Naive thymus-derived CD4-positive, alpha-beta T cell (primary cell): Measurements from ENCODE around the gene WNT3A. TPM values are rescaled to one million over a fixed set of nuclear protein-coding genes. Genes with fewer than 3 reads are reported as not detected.
A peak's percentile ranks its signal among the peaks of the same experiment; 100 is the strongest.

Experiments used
- ATAC-seq: fragments of 150-1000 bp; cut with Tn5 transposase; 2 replicates; pipeline ENCODE4 v1.10.0; 2021; ENCODE audit warnings: mild to moderate bottlenecking, moderate library complexity
- CTCF ChIA-PET: fragments of 350-600 bp; sonication (Branson Sonifier 250); formaldehyde crosslinking; loops from one replicate; lab custom pipeline; 2021; ENCODE audit warnings: antibody characterized with exemption; lab: Charles Lee
- POLR2A ChIA-PET: fragments of 350-600 bp; sonication (Branson Sonifier 250); formaldehyde crosslinking; loops from one replicate; lab custom pipeline; 2021; ENCODE audit warnings: antibody characterized with exemption, inconsistent platforms; lab: Charles Lee
- DNase-seq, 9 donors: peaks; one replicate each; pipeline versions ENCODE4 v3.0.0 to v3.0.0-alpha.2; 2020 to 2022; ENCODE audit warnings: mixed read lengths in 1 of 9
- H3K27ac ChIP-seq: one replicate; pipeline ENCODE4 v1.7.0; 2013; ENCODE audit warnings: mild to moderate bottlenecking, low read depth, low read length, moderate library complexity
- H3K27me3 ChIP-seq, 2 donors: one replicate each; pipeline ENCODE4 v1.7.0; 2013; ENCODE audit warnings: low read length in 2 of 2, mild to moderate bottlenecking in 2 of 2, moderate library complexity in 2 of 2; ENCODE audit not compliant: control insufficient read depth in 2 of 2, insufficient read depth in 2 of 2
- H3K36me3 ChIP-seq, 3 experiments: 1 replicate in 2 of 3; 2 replicates in 1 of 3; pipeline ENCODE4 v1.7.0; 2013; ENCODE audit warnings: low read length in 3 of 3, mild to moderate bottlenecking in 3 of 3, moderate library complexity in 1 of 3; ENCODE audit not compliant: insufficient read depth in 3 of 3, control insufficient read depth in 2 of 3
- H3K4me1 ChIP-seq, 2 donors: one replicate each; pipeline ENCODE4 v1.7.0; 2013; ENCODE audit warnings: low read length in 2 of 2, mild to moderate bottlenecking in 2 of 2, moderate library complexity in 1 of 2; ENCODE audit not compliant: control insufficient read depth in 2 of 2, insufficient read depth in 2 of 2
- H3K4me3 ChIP-seq: 2 replicates; pipeline ENCODE4 v1.7.0; 2013; ENCODE audit warnings: mild to moderate bottlenecking, low read length
- H3K9me3 ChIP-seq, 3 experiments: 1 replicate in 2 of 3; 2 replicates in 1 of 3; pipeline ENCODE4 v1.7.0; 2013; ENCODE audit warnings: low read length in 3 of 3; ENCODE audit not compliant: control insufficient read depth in 2 of 3
- H3K27ac Mint-ChIP-seq, 9 donors: one replicate each; pipeline ENCODE4 v1.8.0; 2020 to 2022; ENCODE audit warnings: mixed read lengths in 9 of 9, mild to moderate bottlenecking in 8 of 9, moderate library complexity in 5 of 9, inconsistent platforms in 2 of 9
- H3K27me3 Mint-ChIP-seq, 5 donors: one replicate each; pipeline ENCODE4 v1.8.0; 2021 to 2022; ENCODE audit warnings: mixed read lengths in 5 of 5, mild to moderate bottlenecking in 1 of 5
- H3K36me3 Mint-ChIP-seq, 5 donors: one replicate each; pipeline ENCODE4 v1.8.0; 2020 to 2022; ENCODE audit warnings: mixed read lengths in 5 of 5, mild to moderate bottlenecking in 3 of 5, inconsistent platforms in 1 of 5
- H3K4me1 Mint-ChIP-seq, 7 donors: one replicate each; pipeline ENCODE4 v1.8.0; 2020 to 2022; ENCODE audit warnings: mixed read lengths in 7 of 7, mild to moderate bottlenecking in 3 of 7, inconsistent platforms in 1 of 7
- H3K4me3 Mint-ChIP-seq, 10 donors: one replicate each; pipeline ENCODE4 v1.8.0; 2020 to 2022; ENCODE audit warnings: mild to moderate bottlenecking in 10 of 10, mixed read lengths in 10 of 10, moderate library complexity in 6 of 10, inconsistent platforms in 2 of 10
- H3K9me3 Mint-ChIP-seq, 11 donors: one replicate each; pipeline ENCODE4 v1.8.0; 2020 to 2022; ENCODE audit warnings: mixed read lengths in 11 of 11, mild to moderate bottlenecking in 4 of 11, inconsistent platforms in 1 of 11, moderate library complexity in 1 of 11
- intact Hi-C, 2 donors: fragments of 100-400 bp; cut with micrococcal nuclease; formaldehyde crosslinking; loops; one replicate each; pipeline ENCODE4 v1.15.1; 2023
- polyA plus RNA-seq, 2 donors: library from polyadenylated mRNA; unstranded; fragments of 300-500 nt; fragmentation: Illumina TruSeq; gene quantifications; one replicate each; pipeline ENCODE4 v1.2.3, GENCODE V29; 2021
- total RNA-seq, 6 experiments: library from RNA in 5 of 6; stranded (reverse) in 5 of 6; gene quantifications; 1 replicate in 5 of 6; 2 replicates in 1 of 6; pipeline ENCODE4 v1.2.3 and lab custom pipeline; 2021 to 2026

The WNT3A gene
- total and polyA plus RNA-seq, 7 experiments from 2014 or later, result not detected

- peaks cover 0 to 11% (median 0%) of the 10 kb centered on the region in 3 experiments for H3K36me3 ChIP-seq
- ATAC-seq, result peak; percentile 97
- intact Hi-C loops, result loop anchor here (1.0 to 10.0 kb wide), 17 partner anchors 21 to 1348 kb away; partner anchors contain the start of genes C1orf35 (in 2 of the 2), GUK1 (in 2 of the 2), JMJD4 (in 2 of the 2) and MRPL55 (in 2 of the 2)
- no peaks in the 10 kb centered on the region for H3K9me3 ChIP-seq
- Mint-ChIP-seq H3K36me3 (peaks cover 0 to 17% (median 0%) of the 10 kb centered on the region in 5 donors), H3K4me1 (peaks cover 36 to 66% (median 52%) of the 10 kb centered on the region in 7 donors), H3K27me3 (no peaks in the 10 kb centered on the region), H3K9me3 (no peaks in the 10 kb centered on the region), H3K27ac (peak within 1 kb of the TSS; percentile 76 to 97 (median 95)), H3K4me3 (peak within 1 kb of the TSS; percentile 89 to 97 (median 95))
- H3K4me3 ChIP-seq, result peak within 1 kb of the TSS; percentile 88
- H3K4me1 ChIP-seq, result peaks cover 42 to 44% of the 10 kb centered on the region in 2 donors
- no peaks in the 10 kb centered on the region for H3K27me3 ChIP-seq
- ChIA-PET CTCF (interaction anchor here (1.4 kb wide), 1 partner anchor 27 kb away, joined by 3 read pairs; the partner anchor contains the start of gene MRPL55), POLR2A (interaction anchor here (0.6 to 2.5 kb wide), 23 partner anchors 9 to 1259 kb away, joined by 3 to 10 read pairs (median 5); partner anchors contain the start of genes C1orf35, GUK1, IBA57 and MRPL55)
- peak within 1 kb of the TSS; percentile 97 for H3K27ac ChIP-seq
- peak; percentile 89 to 99 (median 96) for DNase-seq
Observed at GRCh38 chr1:228082214-228082917, 75.6 kb downstream of the WNT3A start, which contains the start of gene ARF1. TSS of gene ARF1 (plus strand) at chr1:228082708. CDS start at chr1:228097115, 14,407 bp downstream.

DNA sequence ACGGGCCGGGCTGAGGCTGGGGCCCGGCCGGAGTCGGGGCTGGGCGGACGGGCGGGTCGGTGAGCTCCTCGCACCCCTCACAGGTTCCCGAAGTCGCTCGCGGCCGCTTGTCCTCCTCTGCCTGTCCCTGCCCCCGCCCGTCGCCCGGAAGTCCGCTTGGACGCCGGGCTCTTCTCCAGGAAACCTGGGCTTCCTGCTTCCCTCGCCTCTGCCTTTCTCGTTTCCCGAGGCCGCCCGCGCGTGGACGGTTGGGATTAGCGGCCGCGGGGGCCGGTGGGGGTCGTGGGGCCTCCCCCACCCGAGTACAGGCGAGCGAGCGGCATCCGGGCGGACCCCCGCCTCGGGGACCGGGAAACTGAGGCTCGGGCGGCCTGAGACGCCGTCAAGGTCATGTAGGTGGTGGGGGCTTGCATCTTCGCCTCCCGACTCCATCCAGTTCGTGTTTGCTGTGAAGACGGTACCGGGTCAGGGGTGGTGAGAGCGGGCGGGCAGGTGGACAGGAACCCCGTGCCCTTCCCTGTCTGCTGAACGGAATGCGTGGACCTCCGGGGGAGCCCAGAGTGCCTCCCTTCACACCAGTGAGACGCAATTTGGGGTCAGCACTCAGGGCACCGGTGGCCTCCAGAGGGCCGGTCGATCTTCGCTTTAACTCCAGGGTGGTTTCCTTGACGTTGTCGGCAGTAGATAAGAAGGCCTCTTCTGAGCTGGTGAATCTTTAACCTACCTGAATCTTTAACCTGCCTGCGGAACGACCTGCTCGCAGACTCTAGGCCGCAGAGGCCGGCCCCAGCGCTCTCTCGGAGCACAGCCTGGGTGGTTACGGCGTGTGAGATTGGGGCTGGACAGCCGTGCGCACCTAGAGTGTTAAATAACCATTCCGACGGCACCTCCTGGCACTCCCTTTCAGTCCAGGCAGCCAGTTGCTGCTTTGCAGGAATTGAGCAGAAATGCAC, 76.4 kb downstream of the WNT3A start:
- Mint-ChIP-seq H3K27ac (peak overlapping the region; percentile 76 to 97 (median 95)), H3K36me3 (peaks cover 0 to 19% (median 0%) of the 10 kb centered on the region in 5 donors), H3K4me3 (peak overlapping the region; percentile 89 to 97 (median 95)), H3K4me1 (peaks cover 42 to 75% (median 61%) of the 10 kb centered on the region in 7 donors), H3K27me3 (no peaks in the 10 kb centered on the region), H3K9me3 (no peaks in the 10 kb centered on the region)
- H3K27ac ChIP-seq, result peak overlapping the region; percentile 97
- intact Hi-C loops, result loop anchor here (1.0 to 10.0 kb wide), 17 partner anchors 20 to 1348 kb away; partner anchors contain the start of genes C1orf35 (in 2 of the 2), GUK1 (in 2 of the 2), JMJD4 (in 2 of the 2) and MRPL55 (in 2 of the 2)
- peaks cover 0 to 11% (median 0%) of the 10 kb centered on the region in 3 experiments for H3K36me3 ChIP-seq
- ChIA-PET POLR2A (interaction anchor here (0.6 to 2.5 kb wide), 19 partner anchors 9 to 403 kb away, joined by 3 to 10 read pairs (median 6); partner anchors contain the start of genes C1orf35, GUK1, IBA57 and MRPL55), CTCF (interaction anchor here (1.4 kb wide), 1 partner anchor 26 kb away, joined by 3 read pairs; the partner anchor contains the start of gene MRPL55)
- DNase-seq (peak in 2 of 9 donors; percentile 27), ATAC-seq (peak; percentile 5)
- H3K27me3 ChIP-seq, result no peaks in the 10 kb centered on the region
- H3K4me1 ChIP-seq, result peaks cover 50 to 52% of the 10 kb centered on the region in 2 donors
- H3K4me3 ChIP-seq, result peak overlapping the region; percentile 87
- no peaks in the 10 kb centered on the region for H3K9me3 ChIP-seq

- peak overlapping the region; percentile 76 to 97 (median 95) for H3K27ac Mint-ChIP-seq
- H3K4me3 Mint-ChIP-seq, result peak overlapping the region; percentile 89 to 97 (median 95)
- H3K27me3 ChIP-seq, result no peaks in the 10 kb centered on the region
- H3K4me1 ChIP-seq, result peaks cover 57 to 59% of the 10 kb centered on the region in 2 donors
- peaks cover 0 to 19% (median 0%) of the 10 kb centered on the region in 5 donors for H3K36me3 Mint-ChIP-seq
- no peaks in the 10 kb centered on the region for H3K9me3 Mint-ChIP-seq
- H3K9me3 ChIP-seq, result no peaks in the 10 kb centered on the region
- peak overlapping the region; percentile 97 for H3K27ac ChIP-seq
- peak overlapping the region; percentile 87 for H3K4me3 ChIP-seq
- ATAC-seq (no peak), DNase-seq (no peak)
- H3K4me1 Mint-ChIP-seq, result peaks cover 49 to 78% (median 63%) of the 10 kb centered on the region in 7 donors
- intact Hi-C loops, result loop anchor here in 1 of 2 donors (2.0 to 10.0 kb wide), 4 partner anchors 373 to 1349 kb away; partner anchors contain the start of genes COQ8A and ITPKB
- ChIA-PET POLR2A (interaction anchor here (0.9 to 2.5 kb wide), 8 partner anchors 8 to 81 kb away, joined by 3 to 10 read pairs (median 6); partner anchors contain the start of genes IBA57 and MRPL55), CTCF (no interaction called here)
- H3K27me3 Mint-ChIP-seq, result no peaks in the 10 kb centered on the region
- H3K36me3 ChIP-seq, result peaks cover 0 to 11% (median 0%) of the 10 kb centered on the region in 3 experiments
Observed at GRCh38 chr1:228083871-228084278, 77.1 kb downstream of the WNT3A start.

- CTCF ChIA-PET, result interaction anchor here (0.7 kb wide), 1 partner anchor 20 kb away, joined by 3 read pairs; no protein-coding TSS in a partner anchor
- Histone ChIP-seq H3K4me1 (peaks cover 61 to 63% of the 10 kb centered on the region in 2 donors), H3K27me3 (no peaks in the 10 kb centered on the region), H3K9me3 (no peaks in the 10 kb centered on the region), H3K36me3 (peaks cover 0 to 11% (median 0%) of the 10 kb centered on the region in 3 experiments), H3K27ac (peak overlapping the region; percentile 97), H3K4me3 (peak overlapping the region; percentile 87)
- peaks cover 53 to 78% (median 64%) of the 10 kb centered on the region in 7 donors for H3K4me1 Mint-ChIP-seq
- H3K4me3 Mint-ChIP-seq, result peak overlapping the region; percentile 89 to 97 (median 95)
- no peaks in the 10 kb centered on the region for H3K27me3 Mint-ChIP-seq
- peaks cover 0 to 19% (median 0%) of the 10 kb centered on the region in 5 donors for H3K36me3 Mint-ChIP-seq
- POLR2A ChIA-PET, result interaction anchor here (0.9 to 2.4 kb wide), 4 partner anchors 14 to 81 kb away, joined by 4 to 10 read pairs (median 6); partner anchors contain the start of genes IBA57 and MRPL55
- H3K27ac Mint-ChIP-seq, result peak overlapping the region; percentile 48 to 97 (median 94)
- intact Hi-C loops, result loop anchor here in 1 of 2 donors (10.0 kb wide), 2 partner anchors 1140 to 1350 kb away; partner anchors contain the start of genes COQ8A and ITPKB
- DNase-seq (no peak), ATAC-seq (no peak)
- H3K9me3 Mint-ChIP-seq, result no peaks in the 10 kb centered on the region
Observed at GRCh38 chr1:228084325-228084724, 77.5 kb downstream of the WNT3A start.

- ChIA-PET POLR2A (interaction anchor here (0.9 to 1.7 kb wide), 3 partner anchors 17 to 81 kb away, joined by 4 to 6 read pairs (median 6); partner anchors contain the start of genes IBA57 and MRPL55), CTCF (interaction anchor here (0.7 kb wide), 1 partner anchor 19 kb away, joined by 3 read pairs; no protein-coding TSS in a partner anchor)
- peaks cover 0 to 20% (median 0%) of the 10 kb centered on the region in 5 donors for H3K36me3 Mint-ChIP-seq
- ATAC-seq (no peak), DNase-seq (no peak)
- peaks cover 56 to 81% (median 67%) of the 10 kb centered on the region in 7 donors for H3K4me1 Mint-ChIP-seq
- peak overlapping the region; percentile 89 to 97 (median 95) for H3K4me3 Mint-ChIP-seq
- peaks cover 0 to 11% (median 0%) of the 10 kb centered on the region in 3 experiments for H3K36me3 ChIP-seq
- intact Hi-C loops, result loop anchor here in 1 of 2 donors (10.0 kb wide), 2 partner anchors 1140 to 1350 kb away; partner anchors contain the start of genes COQ8A and ITPKB
- no peaks in the 10 kb centered on the region for H3K9me3 ChIP-seq
- no peaks in the 10 kb centered on the region for H3K27me3 ChIP-seq
- peak overlapping the region; percentile 87 for H3K4me3 ChIP-seq
- no peaks in the 10 kb centered on the region for H3K27me3 Mint-ChIP-seq
- peaks cover 66 to 68% of the 10 kb centered on the region in 2 donors for H3K4me1 ChIP-seq
- H3K27ac ChIP-seq, result peak overlapping the region; percentile 97
- H3K27ac Mint-ChIP-seq, result peak overlapping the region; percentile 48 to 97 (median 94)
- H3K9me3 Mint-ChIP-seq, result no peaks in the 10 kb centered on the region
Observed at GRCh38 chr1:228084797-228085196, 78.0 kb downstream of the WNT3A start.
